ENCODE data around the gene SPART. TPM values are rescaled to one million over a fixed set of nuclear protein-coding genes. Genes with fewer than 3 reads are reported as not detected.

SPART gene
- total and polyA plus RNA-seq, 2 of the 8 experiments (the other 6 are each of a cell fraction or from before 2014, with no cell fraction given), result 27.2 to 74.1 TPM

DNA sequence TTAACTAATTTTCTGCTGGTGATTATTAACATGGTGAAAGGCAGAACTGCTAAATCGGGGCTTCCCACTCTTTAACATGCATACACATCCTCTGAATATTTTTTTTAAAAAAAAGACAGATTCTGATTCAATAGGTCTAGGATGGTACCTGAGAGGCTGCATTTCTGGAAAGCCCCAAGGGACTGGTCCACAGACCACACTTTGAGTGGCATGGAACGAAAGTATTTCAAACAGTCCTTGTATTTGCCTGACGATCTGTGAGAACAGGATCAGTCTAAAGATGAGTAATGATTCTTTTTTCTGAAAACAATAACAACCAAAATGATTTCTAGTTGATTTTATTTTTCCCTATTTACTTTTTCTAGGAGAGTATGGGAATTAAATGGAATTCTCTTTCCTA, 16.7 kb upstream of the SPART start (continued):
- TF ChIP-seq SIN3A (conservative IDR thresholded peaks at IDR 0.05 in 1 of 2, IDR thresholded peaks at IDR 0.05 in 1 of 2; ENCODE audit: low read depth in 1 of 2, low read length in 2 of 2) (no peak), SRF (IDR thresholded peaks at IDR 0.05; ENCODE audit: low read depth, low read length) (no peak), EGR1 (IDR thresholded peaks at IDR 0.05; ENCODE audit: borderline replicate concordance, low read depth, low read length) (no peak)

All from H1 (cell line).